Hindlimb muscle (tissue), 1 donor: ENCODE results near the gene DMXL1. TPM values are rescaled to one million over a fixed set of nuclear protein-coding genes. Genes with fewer than 3 reads are reported as not detected.
"Not testable (repeated sequence)": the region's sequence is repeated elsewhere in the genome, so short reads cannot be mapped to it uniquely, and the experiment has no call there.

ENCODE experiments used
- DNase-seq: peaks from one replicate; pipeline ENCODE4 v3.0.0-alpha.2; 2013
- polyA plus RNA-seq: library from polyadenylated mRNA; unstranded; fragments of 120-200 nt; gene quantifications from one replicate; pipeline ENCODE4 v1.2.1, GENCODE V29; 2013; ENCODE audit not compliant: insufficient read length

The DMXL1 gene
- polyA plus RNA-seq, 1 donor = 20.1 TPM

DNA sequence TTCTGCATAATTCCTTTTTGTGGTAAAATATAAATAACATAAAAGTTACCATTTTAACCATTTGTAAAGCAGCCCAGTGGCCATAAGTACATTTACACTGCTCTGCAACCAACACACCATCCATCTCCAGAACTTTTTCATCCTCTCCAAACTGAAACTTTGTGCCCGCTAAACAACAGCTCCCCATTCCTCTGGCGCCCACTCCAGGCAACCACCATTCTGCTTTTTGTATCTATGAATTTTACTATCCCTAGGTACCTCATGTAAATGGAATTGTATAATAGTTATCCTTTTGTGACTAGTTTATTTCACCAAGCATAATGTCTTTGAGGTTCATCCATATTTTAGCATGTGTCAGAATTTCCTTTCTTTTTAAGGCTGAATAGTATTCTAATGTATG, 141.1 kb downstream of the DMXL1 start:
- no peak for DNase-seq

DNA sequence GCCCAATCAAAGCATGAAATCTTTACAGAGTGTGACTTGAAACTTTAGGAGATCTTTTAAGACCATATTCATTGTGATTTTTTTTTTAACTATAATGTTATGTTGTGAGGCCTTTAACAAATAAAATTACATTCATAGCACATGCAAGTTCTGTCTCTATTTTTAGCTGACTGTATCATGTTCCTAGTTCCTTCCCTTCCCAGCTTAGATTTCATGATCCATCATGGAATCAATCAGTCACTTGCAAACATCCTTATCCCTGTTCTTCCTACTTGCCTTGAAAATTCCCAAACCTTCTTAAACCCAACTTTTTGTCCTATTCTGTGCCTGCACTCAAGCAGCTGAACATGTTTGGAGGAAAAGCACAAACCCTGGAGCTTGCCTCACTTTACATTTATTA, 141.8 kb downstream of the DMXL1 start:
- no peak for DNase-seq

DNA sequence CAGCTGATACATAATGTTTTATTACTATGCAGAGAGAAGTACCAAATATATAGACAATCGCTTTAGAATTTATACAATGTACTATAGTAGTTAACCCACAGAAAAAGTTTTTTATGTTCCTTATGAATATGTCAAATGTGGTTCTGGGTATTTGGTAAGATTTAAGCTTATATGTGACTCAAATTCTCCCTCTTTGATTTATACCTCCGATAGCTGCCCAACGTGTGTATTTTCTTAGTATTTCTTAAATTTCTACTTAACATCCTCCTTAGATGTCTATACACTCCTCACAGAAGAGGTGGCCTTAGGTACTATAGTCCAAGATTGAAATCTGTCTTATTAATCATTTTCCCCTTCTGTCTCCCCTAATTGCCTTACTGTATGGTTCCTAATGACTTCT, 146.3 kb downstream of the DMXL1 start:
- no peak for DNase-seq

DNA sequence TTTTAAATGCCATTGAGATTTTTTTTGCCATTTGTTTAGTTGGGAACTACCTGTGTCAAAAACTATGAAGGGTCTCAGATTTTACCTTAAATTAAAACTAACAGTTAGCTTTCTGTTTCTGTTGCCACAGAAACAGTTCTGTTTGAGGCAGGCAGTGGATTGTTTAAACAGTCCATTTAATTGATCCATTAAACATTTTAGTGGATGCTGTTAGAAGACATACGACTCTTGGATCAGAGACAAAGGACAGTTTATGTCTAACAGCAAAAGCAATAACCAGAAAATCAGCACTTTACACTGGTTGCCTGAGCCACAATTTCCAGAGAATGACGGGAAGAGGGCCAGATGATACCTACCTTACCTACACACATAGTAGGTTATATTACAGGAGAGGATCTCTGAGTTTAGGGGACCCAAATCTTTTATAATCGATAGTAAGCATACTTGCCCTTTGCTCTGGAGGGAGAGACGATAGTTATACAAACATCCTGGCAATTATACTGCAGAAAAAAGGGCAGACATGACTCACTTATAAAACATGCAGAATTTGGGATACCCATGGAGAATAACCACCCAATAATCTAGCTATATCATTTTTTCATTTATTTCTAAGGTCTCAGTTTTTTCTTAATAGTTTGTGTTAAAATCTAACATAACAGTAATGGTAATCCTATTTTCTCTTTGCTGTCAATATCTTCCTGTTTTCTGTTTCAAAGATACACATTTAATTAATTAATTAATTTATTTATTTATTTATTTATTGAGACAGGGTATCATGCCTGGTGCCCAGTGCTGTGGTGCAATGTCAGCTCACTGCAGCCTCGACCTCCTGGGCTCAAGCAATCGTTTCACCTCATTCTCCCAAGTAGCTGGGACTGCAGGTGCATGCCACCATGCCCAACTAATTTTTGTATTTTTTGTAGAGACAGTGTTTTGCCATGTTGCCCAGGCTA, 148.2 kb downstream of the DMXL1 start:
- no peak for DNase-seq

DNA sequence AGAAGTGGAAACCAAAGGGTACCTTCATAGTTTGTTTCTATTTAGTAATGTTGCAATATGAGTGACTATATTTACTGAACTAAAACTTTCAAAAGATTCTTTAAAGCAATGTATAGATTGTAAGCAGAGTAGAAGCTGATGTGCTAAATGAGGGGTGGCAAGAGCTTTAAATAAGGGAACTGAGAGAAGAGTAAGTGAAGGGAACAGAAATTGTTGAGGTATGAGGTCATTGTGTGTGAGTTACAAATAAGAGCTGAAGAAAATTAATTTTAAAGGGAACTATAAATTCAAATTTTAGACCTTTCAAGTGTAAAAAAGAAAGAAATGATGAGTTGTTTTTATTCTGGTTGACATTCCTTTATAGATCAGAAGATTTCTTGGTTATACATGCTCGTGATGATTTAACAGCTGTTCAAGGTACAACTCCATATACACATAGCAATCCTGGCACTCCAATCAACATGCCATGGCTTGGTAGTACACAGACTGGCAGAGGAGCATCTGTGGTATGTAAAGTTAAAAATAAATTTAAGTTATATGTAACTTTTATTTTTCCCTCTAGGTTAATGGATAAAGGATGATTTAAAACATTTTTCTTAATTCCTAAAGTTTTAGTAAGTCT, 149.8 kb downstream of the DMXL1 start:
- no peak for DNase-seq

DNA sequence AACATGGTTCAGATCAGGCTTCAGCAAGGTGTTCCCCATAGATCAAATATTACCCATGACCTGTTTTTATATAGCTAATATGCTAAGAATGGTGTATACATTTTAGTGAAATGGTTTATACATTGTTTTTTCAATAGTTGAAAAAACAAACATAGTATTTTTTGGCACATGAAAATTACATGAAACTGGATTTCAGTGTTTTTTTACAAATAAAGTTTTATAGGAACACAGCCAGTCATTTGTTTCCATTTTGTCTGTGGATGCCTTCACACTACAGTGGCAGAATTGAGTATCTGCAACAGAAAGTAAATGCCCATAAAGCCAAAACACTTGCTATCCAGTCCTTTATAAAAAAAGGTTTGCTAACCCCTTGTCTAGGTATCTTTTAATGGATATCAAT, 150.4 kb downstream of the DMXL1 start:
- DNase-seq = no peak

DNA sequence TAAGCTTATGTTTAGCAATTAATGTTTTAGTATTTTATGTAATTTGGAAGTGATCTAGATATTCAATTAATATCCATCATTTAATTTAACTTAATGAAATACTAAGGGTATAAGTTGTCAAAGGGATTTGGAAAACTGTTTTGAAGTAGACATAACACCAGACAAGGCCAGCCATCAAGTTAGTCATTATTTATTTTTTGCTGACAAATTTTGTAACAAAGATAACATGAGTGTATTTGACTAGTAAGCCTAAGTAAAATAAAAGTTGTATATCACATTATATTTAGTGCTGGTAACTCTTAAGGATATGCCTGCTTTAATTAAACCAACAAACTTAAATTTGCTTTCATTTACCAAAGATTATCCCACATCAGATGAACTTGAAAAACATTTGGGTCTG, 159.1 kb downstream of the DMXL1 start:
- DNase-seq = no peak

DNA sequence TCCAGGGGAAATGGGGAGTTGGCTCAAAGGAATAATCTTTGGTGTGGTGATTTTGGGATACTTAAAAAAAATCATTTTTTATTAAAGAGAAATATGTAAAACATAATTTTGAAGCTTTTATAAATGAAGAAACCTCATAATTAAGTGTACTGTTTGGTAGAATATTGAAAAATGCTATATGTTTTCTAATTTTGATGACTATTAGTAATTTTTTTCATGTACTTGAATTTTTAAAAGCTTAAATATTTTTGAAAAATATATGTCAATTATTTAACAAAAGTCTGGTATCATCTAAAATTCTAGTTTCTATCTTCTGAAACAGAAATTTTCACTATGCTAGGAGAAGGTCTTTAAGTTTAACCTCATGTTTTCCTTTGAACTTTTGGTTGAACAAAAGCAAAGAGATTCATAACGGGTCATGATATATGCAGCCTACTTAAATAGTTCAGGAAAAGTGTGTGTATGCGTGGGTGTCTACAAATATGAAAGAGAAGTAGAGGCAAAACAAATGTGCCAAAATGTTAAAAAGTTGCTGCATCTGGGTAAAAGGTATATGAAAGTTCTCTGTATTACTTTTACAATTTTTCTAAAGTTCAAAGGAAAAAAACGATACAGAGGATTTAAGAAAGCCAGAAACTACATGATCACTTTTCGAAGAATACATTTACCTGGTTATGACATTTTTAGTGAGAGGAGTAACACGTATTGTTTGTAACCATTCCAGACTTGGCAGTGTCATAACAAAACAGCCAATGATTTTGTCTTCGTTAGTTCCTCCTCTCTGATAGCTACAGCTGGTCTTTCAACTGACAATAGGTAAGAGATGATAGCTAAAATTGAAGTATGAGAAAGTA, 167.6 kb downstream of the DMXL1 start:
- no peak for DNase-seq

DNA sequence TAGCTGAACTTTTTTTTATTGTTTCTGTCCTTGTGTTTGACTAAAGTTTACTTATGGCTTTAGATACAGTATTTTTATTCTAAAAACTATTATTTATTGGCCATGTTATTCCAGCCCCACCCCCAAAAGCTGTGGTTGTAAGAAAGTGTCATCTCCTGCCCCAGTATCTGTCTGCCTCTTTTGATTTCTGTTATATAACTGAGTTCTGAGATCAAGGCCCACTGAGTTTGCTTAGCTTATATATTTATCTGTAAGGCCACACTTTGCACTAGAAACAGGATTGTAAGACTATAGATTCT, 168.2 kb downstream of the DMXL1 start:
- DNase-seq = no peak

DNA sequence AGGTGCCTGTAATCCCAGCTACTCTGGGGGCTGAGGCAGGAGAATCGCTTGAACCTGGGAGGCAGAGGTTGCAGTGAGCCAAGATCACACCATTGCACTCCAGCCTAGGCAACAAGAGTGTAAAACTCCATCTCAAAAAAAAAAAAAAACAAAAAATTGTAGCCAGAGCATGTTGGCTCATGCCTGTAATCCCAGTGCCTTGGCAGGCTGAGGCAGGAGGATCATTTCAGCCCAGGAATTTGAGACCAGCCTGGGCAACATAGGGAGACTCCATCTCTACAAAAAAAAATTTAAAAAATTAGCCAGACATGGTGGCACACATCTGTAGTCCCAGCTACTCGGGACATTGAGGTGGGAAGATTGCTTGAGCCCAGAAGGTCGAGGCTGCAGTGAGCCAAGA, 168.9 kb downstream of the DMXL1 start:
- not testable (repeated sequence) for DNase-seq

DNA sequence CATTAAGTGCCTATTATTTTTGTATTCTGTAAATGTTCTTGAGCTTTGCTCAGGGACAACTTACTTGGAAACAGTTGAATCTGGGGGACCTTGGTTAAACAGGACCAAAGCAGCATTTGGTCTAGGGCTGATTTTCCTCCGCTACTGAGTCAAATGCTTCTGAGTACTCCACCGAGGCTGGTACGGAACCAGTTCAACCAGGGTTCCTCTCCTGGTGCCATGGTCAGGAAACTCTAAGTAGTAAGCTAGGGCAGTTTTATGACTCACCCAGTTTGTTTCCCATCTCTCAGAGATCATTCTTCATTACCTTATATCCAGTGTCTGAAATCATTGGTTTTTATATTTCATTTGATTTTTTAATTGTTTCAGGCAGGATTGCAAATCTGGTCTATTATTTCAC, 173.0 kb downstream of the DMXL1 start:
- DNase-seq = no peak

DNA sequence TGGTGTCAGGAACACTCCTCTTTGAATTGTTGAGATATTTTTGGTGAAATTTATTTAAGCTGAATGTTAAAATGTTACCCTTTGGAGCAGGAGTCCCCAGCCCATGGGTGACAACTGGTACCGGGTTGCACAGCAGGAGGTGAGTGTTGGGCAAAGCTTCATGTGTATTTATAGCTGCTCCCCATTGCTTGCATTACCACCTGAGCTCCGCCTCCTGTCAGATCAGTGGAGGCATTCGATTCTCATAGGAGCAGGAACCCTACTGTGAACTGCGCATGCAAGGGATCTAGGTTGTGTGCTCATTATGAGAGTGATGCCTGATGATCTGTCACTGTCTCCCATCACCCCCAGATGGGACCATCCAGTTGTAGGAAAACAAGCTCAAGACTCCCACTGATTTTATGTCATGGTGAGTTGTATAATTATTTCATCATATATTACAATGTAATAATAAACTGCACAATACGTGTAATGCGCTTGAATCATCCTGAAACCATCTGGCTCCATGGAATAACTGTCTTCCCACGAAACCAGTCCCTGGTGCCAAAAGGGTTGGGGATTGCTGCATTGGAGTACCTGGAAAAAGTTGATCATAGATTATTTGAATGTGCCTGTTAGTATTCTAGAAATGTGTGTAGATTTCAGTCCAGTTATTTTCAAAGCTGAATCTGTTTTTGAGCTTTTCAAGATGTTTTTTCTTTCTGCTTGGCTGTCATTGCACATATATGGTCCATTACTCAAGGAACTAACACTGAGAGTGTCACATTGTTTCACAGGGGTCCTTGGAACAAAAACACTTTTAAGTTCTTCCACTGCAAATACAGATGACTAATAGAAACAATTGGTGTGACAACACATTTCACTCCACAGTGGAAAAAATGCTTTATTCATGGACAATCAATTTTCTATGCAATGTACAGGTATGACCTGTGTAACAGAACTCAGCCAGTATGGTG, 180.3 kb downstream of the DMXL1 start:
- DNase-seq = no peak

DNA sequence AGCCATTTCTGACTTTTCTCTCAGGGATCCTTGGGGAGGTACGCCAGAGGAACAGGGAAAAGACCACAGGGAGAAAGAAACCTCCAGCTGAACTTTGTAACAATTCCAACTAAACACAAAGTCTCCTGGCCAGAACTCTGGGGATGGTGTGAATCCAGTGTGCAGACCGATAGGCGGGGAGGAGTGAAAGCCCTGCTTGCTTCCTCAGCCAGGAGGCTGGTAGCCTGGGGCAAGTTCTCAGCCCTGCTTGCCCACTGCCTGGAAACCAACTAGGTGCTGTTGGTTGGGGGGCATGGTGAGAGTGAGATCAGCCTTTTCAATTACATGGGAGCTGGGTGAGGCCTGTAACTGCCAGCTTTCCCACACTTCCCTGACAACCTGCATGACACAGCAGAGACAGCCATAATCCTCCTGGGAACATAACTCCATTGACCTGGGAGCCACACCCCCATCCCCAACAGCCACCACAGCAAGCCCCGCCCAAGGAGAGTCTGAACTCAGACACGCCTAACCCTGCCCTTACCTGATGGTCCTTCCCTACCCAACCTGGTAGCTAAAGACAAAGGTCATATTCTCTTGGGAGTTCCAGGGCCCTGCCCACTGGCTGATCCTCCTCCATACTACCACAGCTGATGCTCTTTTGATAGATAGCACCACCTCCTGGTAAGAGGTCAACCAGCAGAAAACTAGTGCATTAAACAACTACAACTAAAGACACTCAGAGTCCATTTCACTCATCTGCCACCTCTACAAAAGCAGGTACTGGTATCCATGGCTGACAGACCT, 184.9 kb downstream of the DMXL1 start:
- DNase-seq = no peak

DNA sequence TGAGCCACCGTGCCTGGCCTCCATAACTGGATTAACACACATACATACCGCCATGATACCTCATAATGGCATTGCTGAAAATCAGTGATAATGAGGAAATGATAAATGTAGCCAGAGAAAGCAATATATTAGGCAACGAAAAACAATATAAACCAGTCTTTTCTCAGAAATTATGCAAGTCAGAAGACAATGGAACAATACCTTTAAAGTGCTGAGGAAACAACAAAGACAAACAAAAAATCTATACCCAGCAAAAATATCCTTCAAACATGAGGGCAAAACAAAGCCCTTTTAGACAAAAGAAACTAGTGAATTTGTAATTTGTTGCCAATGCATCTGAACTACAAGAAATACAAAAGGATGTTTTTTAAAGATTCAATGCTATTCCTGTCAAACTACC, 186.7 kb downstream of the DMXL1 start:
- no peak for DNase-seq

DNA sequence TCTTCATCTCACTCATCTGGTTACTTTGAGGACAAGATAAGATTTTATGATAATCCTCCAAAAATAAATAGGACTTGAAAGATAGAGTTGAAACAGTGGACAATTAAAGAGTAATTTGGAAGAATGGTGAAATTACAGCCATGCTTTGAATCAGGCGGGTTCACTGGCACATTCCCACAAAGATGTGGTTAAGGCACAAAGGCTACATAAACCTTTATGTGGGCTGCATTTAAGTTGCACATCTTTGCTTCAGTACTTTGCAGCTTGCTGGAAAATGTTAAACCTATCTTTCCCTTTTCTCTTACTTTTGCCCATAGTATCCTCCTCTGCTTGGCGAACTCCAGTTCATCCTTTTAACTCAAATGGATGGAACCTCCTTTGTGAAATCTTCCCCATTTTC, 192.8 kb downstream of the DMXL1 start:
- DNase-seq = no peak

DNA sequence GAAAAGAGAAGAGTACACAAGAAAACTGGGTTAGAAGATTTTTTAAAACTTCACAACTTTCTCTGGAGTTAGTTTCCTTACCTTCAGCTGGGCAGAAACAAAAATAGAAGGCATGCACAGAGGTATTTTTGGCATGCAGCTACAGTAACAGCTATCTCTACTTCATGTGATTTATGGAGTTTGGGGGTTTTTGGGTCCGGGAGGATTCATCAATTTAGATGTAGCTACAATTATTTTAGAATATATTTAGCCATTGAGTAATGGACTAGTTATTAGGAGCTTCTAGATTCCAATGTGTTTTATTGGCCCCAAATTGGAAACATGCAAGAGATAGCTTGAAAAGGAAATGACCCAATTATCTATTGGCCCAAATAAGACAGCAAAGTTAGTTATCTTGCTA, 193.3 kb downstream of the DMXL1 start:
- DNase-seq = no peak

DNA sequence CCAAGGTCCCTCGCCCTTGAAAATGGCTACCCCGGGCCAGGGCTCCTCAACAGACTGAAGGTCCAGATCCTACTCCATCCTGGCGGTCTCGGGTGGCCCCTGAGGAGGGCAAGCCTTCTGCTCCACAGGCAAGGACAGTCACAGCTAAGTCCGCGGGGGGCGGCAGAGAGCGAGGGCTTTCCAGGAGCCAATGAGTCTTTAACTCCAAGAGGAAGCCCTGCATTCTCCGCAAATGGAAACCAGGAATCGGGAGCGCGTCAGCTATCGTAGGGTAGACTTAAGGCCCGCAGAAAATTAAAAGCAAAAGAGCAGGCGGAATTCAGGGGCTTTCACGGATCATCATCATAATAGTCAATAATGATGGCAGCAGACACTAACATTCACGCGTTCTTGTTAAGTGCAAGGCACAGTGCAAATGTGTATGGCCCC, 197.1 kb downstream of the DMXL1 start:
- peak; percentile 92 for DNase-seq

DNA sequence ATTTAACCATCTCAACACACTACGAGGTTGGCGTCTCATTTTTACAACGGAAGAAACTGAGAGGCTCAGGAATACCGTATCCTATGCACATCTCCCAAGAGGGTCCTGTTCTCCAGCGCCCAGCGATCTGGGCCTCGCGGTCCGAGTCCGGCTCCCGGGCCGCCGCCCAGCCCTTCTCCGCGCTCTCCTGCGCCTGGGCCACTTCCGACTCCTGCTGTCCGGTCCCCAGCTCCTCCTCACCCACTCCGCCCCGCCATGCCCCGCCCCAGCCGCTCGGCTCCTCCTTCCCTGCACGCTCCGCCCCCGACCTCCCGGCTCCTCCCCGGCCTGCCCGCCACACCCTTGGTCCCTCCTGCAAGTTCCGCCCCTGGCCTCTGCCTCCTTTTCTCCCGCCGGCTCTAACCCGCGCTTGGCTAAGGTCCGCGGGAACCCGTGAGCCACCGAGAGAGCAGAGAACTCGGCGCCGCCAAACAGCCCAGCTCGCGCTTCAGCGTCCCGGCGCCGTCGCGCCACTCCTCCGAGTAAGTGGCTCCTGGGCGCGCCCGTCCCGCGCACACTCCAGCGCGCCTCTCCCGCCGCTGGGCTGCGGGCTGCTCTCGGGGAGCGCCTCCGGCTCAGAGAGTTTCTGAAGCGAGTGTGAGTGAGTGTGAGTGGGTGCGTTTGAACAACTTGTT, 197.6 kb downstream of the DMXL1 start:
- peak; percentile 93 for DNase-seq

DNA sequence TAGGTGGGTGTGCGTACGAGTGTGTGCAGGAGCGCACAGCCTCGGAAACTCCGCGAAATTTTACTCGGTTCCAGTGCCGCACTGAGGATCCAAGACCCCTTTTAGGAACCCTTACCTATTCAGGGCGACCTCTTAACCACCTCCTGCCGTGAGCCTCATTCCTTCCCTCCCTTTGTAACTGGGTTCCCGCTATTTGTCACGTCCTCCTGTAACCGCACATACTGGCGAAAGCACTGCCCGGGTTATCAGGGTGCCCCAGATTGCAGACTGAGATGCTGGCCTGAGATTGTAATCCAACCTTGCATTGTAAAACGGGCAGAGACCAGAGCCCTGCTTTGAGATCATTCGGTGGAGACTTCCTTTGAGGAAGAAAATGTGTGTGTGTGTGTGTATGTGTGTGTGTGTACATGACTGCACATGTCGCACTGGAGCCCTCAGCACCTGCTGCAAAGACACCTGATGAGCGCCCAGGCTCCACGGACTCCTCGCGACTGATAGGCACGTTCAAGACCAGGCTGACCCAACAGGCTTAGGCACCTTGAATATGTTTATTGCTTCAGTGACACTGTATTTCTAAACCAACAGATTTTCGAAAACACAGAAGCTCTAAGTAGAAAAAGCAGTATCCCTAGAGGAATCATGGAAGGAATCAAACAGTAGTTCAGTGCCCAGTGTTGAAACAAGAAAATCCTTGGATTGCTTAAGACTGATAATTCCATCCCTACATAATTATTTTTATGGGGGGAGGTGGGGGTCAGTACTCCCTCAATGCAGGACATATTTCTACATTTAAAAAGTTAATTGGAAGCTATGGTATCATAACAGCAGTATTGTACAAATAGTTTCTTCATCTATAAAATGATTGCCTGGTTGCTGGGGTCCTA, 198.4 kb downstream of the DMXL1 start:
- peak; percentile 23 for DNase-seq

DNA sequence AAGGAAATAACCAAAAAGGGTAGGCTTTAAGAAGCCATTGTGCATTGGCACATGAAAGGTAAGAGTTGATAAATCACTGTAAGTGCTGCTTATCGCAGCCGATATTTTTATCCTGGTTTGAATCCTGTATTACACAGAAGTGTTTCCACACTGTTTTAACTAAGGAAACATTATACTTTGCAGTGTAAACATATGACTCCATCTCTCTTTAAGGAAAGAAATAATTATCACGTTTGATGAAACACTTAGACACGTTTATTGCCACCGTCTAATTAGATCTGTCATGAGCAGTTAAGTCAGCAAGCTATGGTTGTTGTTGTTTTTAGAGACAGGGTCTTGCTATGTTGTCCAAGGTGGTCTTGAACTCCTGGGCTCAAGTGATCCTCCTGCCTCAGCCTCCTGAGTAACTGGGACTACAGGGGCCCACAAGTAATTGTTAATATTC, 199.3 kb downstream of the DMXL1 start:
- DNase-seq = no peak
